ENCODE results near the gene SLC9A9.
"Not testable (repeated sequence)": the region's sequence is repeated elsewhere in the genome, so short reads cannot be mapped to it uniquely, and the experiment has no call there.

The SLC9A9 gene

DNA sequence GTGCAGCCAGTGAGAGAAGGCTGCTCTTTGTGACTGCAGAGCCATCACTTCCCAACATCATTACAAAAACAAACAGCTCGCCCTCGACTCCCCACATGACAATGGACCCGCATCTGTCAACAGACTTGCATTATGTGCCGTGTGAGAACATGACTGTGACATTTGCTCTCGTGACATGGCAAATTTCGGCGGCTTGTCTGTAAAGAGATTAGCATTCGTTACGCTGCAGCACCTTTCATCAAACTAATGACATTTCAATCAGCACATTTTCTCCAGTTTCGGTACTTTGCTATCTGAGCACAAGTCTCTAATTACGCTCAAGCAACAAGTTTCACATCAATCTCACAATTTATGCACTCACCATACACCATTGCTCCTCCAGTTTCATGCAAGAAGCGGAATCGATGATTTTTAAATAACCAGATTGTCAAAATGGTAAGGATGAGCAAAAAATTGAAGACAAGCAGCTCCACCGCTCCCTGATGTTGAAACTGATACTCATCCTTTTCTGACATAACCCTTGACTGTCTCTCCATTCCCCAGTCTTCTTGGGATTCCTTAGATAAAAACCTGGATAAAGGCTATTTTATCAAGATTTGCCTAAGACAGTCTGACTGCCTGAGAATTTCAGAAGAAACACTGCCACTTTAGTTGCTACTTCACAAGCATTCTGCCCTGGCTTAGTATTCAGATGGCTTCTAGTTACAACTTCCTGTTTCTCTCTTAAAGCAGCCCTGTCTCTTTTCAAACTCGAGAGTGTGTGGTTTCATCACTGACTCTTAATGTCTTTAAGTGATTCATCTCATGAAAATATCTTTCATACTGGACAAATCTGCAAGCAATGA lies at the start of gene SLC9A9:
Gene SLC9A9 (minus strand): TSS at position 682 of the 845 bp plus-strand sequence. CDS start 146 bp downstream, at position 536.
- DNase-seq (ENCODE audit: low read depth in 2 of 2), result no peak

DNA sequence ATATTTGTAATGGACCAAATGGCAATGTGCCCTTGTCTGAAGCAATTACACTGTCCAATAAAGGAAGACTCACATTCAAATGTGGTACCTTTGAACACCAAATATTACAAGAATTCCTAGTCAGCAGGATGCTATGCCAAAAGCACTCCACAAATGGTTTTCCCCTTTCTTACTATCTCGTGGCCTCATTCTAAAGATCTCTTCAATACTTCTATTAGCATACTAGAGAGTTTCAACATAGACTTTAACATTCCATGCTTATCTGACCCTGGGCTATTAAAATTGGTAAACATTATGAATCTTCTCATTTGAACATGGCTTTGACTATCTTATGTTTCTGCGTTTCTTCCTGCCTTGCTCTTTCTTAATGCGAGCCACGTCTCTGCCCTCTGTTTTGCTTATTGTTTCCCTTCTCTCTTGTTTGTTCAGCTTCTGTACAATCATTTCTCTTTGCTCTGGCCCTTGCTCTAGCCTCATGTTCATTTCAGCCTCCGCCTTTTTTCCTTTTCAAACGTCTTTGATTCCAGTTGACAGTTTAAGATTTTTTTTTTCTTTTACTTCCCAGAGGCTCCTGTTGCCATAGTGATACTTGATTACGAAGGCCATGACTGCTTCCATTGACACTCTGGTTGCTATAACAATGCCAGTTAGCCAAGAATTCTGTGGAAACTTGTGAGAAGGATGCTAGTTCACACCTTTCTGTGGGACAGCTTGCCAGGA lies 49.5 kb upstream of the SLC9A9 start:
- DNase-seq (ENCODE audit: low read depth in 2 of 2), result no peak

- no peak for DNase-seq (ENCODE audit: low read depth in 2 of 2)
These were observed 48.2 kb upstream of the SLC9A9 start for GRCh38 chr3:143896486-143896885.

DNA sequence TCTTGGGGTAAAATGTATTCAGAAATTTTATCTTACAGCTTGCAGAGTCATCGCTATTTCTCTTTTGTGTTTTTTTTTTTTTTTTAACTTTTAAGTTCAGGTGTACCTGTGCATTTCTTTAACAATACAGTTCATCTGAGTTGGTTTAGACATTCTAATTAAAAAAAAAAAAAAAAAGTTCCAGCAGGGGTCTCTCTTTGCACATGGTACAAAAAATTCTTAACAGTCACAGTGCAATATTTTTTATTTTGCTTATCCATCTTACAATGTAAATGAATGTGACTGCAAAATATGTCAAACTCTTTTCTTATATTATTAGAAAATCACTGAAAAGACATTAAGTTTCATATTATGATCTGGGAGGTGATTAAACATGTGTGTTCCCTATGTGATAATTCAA lies 47.5 kb upstream of the SLC9A9 start:
- DNase-seq (ENCODE audit: low read depth in 2 of 2), result no peak

DNA sequence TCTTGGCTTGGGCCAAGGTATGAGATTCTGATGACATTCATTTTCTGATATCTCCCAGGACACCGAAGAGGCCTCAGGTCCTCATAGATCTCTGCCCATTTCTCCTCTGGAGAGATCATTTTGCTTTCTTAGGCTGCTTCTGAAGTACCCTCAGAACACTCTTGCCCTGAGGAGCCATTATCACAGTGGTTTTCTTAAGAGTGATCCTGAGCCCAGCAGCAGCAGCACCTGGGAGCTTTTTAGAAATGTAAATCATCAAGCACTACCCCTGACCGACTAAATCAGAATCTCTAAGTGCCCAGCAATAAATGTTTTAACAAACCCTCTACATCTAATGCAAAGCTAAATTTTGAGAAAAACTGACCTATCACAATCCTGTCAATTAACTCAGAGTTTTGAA lies 40.6 kb upstream of the SLC9A9 start:
- DNase-seq (ENCODE audit: low read depth in 2 of 2), result no peak

DNA sequence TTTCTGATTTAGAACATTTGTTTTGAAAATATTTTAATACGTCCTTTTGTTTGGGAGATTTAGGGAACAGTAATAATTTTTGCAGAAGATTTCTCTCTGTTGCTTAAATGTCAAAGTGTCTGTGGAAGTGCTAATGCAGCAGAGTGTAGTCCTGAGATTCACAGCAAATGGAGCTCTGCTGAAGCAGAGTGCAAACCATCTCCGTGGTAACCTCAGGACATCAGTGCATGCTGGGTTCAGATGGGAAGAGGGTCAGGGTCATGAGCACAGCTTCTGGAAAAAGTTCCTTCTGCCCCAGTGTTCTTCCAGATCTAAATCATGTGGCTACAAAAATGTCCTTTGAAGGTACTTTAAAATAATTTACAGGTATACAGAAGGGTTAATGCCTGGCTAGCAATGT lies 39.9 kb upstream of the SLC9A9 start:
- DNase-seq (ENCODE audit: low read depth in 2 of 2), result no peak

GRCh38 chr3:143885780-143886427 lies 37.6 kb upstream of the SLC9A9 start:
- DNase-seq (ENCODE audit: low read depth in 2 of 2), result peak in 1 of 2 donors; percentile 12

DNA sequence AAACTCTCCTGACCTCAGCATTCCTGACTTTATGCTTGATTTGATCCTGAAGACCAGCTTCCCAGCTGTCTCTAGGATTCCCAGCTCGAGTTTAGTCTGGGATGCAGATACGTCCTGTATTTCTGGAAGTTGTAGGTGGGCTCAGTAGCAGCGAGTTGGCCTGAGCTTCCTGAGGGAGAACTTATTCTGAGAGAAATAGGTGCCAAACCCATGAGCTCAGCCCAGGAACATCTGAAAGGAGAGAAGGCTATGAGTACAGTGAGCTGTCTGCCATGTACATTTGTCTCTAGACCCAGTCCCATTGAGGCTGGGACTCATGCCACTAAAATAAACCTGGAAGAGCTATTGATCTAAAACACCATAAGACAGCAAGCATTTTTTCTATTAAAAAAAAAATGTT lies 36.6 kb upstream of the SLC9A9 start:
- no peak for DNase-seq (ENCODE audit: low read depth in 2 of 2)

DNA sequence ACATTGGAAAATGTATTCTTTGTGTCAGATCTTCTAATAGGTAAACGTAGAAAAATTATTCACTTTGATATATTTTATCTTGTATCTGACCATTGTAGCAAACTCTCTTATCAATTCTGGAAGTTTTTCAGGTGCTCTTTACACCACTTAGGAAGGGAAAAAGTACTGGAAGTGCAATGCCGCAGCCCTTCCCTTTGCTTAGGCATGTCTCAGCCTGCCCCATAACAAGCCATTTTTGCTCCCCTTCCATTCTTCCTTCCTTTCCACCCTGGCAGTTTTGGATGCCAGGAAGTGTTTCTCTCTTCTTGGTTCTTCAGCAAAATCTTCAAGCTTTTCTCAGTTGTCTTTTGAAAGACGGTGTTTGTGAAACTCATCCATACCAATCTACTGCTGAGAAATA lies 34.9 kb upstream of the SLC9A9 start:
- no peak for DNase-seq (ENCODE audit: low read depth in 2 of 2)

DNA sequence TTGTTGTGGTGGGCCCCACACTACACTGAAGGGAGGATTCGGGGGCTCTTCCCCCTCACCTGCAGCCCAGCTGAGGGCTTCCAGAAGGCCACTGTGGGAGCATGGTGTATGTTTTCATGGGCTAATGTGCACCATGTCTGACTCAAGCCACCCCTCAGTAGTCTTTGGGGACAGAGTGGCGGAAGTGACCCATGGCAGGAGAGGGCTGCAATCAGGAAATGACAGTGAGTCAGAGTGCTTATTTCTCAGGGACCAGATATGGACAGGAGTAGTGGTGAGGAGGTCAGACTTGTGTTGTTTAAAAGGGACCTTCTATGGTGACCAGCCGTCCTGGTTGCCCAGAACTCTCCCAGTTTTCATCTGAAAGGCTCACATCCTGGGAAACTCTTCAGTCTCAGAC lies 32.8 kb upstream of the SLC9A9 start:
- no peak for DNase-seq (ENCODE audit: low read depth in 2 of 2)

DNA sequence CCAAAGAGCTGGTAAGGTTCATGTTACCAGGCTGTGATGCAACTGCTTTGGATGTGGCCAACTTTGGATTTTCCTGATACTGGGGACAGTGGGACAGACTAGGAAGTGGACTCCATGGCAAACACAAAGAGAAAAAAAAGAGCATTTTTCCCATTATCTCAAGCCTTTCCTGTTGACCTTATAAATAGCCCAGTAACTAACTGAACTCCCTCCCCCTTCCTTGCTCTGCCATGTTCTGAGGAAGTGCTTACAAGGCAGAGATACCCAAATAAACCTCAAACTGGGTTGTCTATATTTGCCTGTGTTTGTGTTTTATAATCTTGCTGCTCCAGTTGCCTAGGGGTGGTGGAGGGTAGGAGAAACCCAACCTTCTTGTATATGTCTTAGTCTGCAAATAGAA lies 27.3 kb upstream of the SLC9A9 start:
- DNase-seq (ENCODE audit: low read depth in 2 of 2), result no peak

DNA sequence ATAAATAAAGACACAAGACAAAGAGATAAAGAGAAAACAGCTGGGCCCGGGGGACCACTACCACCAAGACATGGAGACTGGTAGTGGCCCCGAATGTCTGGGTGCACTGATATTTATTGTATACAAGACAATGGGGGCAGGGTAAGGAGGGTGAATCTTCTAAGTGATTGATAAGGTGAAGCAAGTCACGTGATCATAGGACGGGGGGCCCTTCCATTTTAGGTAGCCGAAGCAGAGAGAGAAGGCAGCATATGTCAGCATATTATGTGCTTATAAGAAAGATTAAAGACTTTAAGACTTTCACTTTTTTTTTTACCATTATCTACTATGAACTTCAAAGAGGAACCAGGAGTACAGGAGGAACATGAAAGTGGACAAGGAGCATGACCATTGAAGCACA lies 25.3 kb upstream of the SLC9A9 start:
- not testable (repeated sequence) for DNase-seq (ENCODE audit: low read depth in 2 of 2)

GRCh38 chr3:143865302-143865701 lies 17.0 kb upstream of the SLC9A9 start:
- no peak for DNase-seq (ENCODE audit: low read depth in 2 of 2)

DNA sequence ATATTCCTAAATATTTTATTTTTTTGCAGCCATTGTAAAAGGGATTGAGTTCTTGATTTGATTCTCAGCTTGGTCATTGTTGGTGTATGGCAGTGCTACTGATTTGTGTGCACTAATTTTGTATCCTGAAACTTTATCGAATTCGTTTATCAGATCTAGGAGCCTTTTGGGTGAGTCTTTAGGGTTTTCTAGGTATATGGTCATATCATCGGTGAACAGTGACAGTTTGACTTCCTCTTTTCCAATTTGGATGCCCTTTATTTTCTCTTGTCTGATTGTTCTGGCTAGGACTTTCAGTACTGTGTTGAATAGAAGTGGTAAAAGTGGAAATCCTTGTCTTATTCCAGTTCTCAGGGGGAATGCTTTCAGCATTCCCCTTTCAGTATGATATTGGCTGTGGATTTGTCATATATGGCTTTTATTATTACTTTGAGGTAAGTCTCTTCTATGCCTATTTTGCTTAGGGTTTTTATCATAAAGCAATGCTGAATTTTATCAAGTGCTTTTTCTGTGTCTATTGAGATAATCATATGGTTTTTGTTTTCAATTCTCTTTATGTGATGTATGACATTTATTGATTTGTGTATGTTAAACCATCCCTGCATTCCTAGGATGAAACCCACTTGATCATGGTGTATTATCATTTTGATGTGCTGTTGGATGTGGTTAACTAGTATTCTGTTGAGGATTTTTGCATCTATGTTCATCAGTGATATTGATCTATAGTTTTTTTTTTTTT lies 11.4 kb upstream of the SLC9A9 start:
- DNase-seq (ENCODE audit: low read depth in 2 of 2), result no peak

GRCh38 chr3:143856252-143856970 lies 8.1 kb upstream of the SLC9A9 start:
- no peak for DNase-seq (ENCODE audit: low read depth in 2 of 2)

GRCh38 chr3:143855183-143855582 lies 6.9 kb upstream of the SLC9A9 start:
- no peak for DNase-seq (ENCODE audit: low read depth in 2 of 2)

- no peak for DNase-seq (ENCODE audit: low read depth in 2 of 2)
These were observed 3.2 kb upstream of the SLC9A9 start for GRCh38 chr3:143851331-143852017.

GRCh38 chr3:143850877-143851276 lies 2.6 kb upstream of the SLC9A9 start:
- no peak for DNase-seq (ENCODE audit: low read depth in 2 of 2)

DNA sequence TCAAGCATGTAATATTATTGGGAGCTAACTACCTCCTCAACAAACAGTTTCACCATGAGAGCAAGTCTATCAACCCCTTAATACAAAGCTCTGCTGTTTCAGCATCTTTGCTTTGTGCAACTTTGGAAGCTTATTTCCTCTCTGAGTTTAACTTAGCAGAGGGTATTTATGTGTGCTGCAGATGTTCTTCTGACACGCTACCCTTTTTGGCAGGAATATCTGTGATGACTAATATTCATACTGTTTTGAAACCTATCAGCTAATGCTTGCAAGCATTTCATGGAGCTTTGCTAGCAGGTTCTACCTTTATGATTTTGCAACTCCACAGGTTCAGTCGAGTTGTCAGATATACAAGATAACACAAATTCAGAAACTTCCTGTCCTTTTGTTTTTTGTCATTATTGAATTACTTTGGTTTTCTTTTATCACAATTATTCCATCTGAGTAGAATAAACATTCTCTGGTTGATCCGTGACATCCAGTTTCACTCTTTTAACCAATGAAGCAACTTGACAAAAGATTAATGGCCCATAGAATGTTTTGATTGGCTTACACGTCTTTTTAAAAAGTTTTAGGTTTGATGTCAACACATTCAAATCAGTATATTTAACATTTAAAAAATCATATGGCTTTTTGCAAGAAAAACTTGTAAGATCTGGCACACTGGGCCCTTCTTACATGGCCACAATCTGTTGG lies 1.7 kb upstream of the SLC9A9 start:
- DNase-seq (ENCODE audit: low read depth in 2 of 2), result no peak

DNA sequence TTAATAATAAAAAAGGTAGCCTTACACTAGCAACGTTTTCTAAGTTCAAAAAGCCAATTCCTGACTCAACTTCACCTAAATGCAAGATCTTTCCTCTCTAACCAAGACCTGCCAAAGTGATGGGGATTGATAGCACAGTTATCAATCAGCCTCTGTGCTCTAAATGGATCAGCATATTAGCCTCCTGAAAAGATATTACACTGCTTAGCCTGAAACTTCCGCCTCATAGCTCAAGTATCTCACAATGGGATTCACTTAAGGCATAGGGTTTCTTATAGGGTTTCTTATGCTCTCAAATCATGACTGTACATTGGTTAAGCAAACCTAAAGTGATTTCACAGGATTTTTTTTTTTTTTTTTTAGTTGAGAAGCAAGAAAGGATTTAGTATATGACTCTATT lies 436 bp upstream of the SLC9A9 start:
- DNase-seq (ENCODE audit: low read depth in 2 of 2), result no peak
